K562 (cell line): Measurements from ENCODE around the gene SCTR. TPM values are rescaled to one million over a fixed set of nuclear protein-coding genes. Genes with fewer than 3 reads are reported as not detected.

Experiments
- ATAC-seq: fragments of 200-7000 bp; cut with Tn5 transposase; 3 replicates; pipeline ENCODE4 v1.9.1; 2020; ENCODE audit warnings: moderate library complexity
- BruUV-seq: library from RNA; stranded (reverse); fragments of 400-500 nt; replicated peaks from 2 replicates; lab custom pipeline; 2021; lab: Mats Ljungman, UMichigan
- CTCF ChIA-PET: fragments of 300-600 bp; formaldehyde crosslinking; extraction: SDS; loops from one replicate; lab custom pipeline; 2021; ENCODE audit warnings: low intra/inter-chr PET ratio; lab: Yijun Ruan, JAX
- POLR2A ChIA-PET: fragments of 300-600, 350-650 bp; sonication (Branson Sonifier 250); formaldehyde crosslinking; extraction: SDS; loops from one replicate; lab custom pipeline; 2021; ENCODE audit warnings: antibody characterized with exemption, inconsistent platforms; lab: Yijun Ruan, JAX
- DNase-seq, 4 experiments: peaks; one replicate each; pipeline versions ENCODE4 v3.0.0 to v3.0.0-alpha.2; 2011 to 2018; ENCODE audit warnings: low spot score in 3 of 4, mixed read lengths in 3 of 4; ENCODE audit errors: extremely low read depth in 1 of 4
- FAIRE-seq: peaks from 2 replicates; lab custom pipeline; 2011; peaks lifted over from hg19 to GRCh38; lab: Jason Lieb, UNC
- H2AFZ ChIP-seq: 2 replicates; pipeline ENCODE4 v1.6.0; 2011; ENCODE audit warnings: low read depth, low read length, control low read depth, inconsistent platforms
- H3K27ac ChIP-seq: fragments of 200-600 bp; 3 replicates; pipeline ENCODE4 v1.8.0; 2011; ENCODE audit warnings: low read depth, mild to moderate bottlenecking, control low read depth, inconsistent platforms, low read length, moderate library complexity, mixed read lengths; ENCODE audit errors: extremely low read depth
- H3K27me3 ChIP-seq, 2 experiments: fragments of 300-600 bp in 1 of 2; 2 replicates in 1 of 2; 3 replicates in 1 of 2; pipeline versions ENCODE4 v1.6.0 to v1.8.0; 2011; ENCODE audit warnings: inconsistent platforms in 2 of 2, low read length in 2 of 2, mild to moderate bottlenecking in 1 of 2, mixed read lengths in 1 of 2, moderate library complexity in 1 of 2; ENCODE audit not compliant: control insufficient read depth in 2 of 2, insufficient read depth in 2 of 2
- H3K36me3 ChIP-seq: fragments of 300-600 bp; 3 replicates; pipeline ENCODE4 v1.8.0; 2011; ENCODE audit warnings: mild to moderate bottlenecking, low read length, inconsistent platforms; ENCODE audit not compliant: control insufficient read depth, insufficient read depth
- H3K4me1 ChIP-seq, 2 experiments: fragments of 200-600 bp in 1 of 2; replicated peaks in 1 of 2; 2 replicates in 1 of 2; 3 replicates in 1 of 2; pipeline versions ENCODE4 v1.5.1 to v1.8.0; 2011; ENCODE audit warnings: inconsistent platforms in 2 of 2, low read length in 2 of 2, mild to moderate bottlenecking in 1 of 2, mixed read lengths in 1 of 2, moderate library complexity in 1 of 2; ENCODE audit not compliant: control insufficient read depth in 2 of 2, insufficient read depth in 2 of 2
- H3K4me2 ChIP-seq: 2 replicates; pipeline ENCODE4 v1.6.1; 2011; ENCODE audit warnings: low read length, control low read depth, inconsistent platforms, mixed read lengths; ENCODE audit not compliant: insufficient read depth
- H3K4me3 ChIP-seq: fragments of 200-600 bp; sonication (generic), shearing (Covaris generic); 2 replicates; pipeline ENCODE4 v1.5.1; 2016; ENCODE audit warnings: control low read depth, inconsistent platforms
- H3K79me2 ChIP-seq: fragments of 200-600 bp; 3 replicates; pipeline ENCODE4 v1.8.0; 2011; ENCODE audit warnings: low read length, inconsistent platforms; ENCODE audit not compliant: control insufficient read depth, insufficient read depth
- H3K9ac ChIP-seq, 2 experiments: 2 replicates each; pipeline versions ENCODE4 v1.6.0 to v1.6.1; 2011; ENCODE audit warnings: low read depth in 2 of 2, low read length in 2 of 2, control low read depth in 1 of 2, inconsistent platforms in 1 of 2, mild to moderate bottlenecking in 1 of 2, mixed read lengths in 1 of 2; ENCODE audit not compliant: insufficient read depth in 1 of 2
- H3K9me1 ChIP-seq: one replicate; pipeline ENCODE4 v1.6.0; 2011; ENCODE audit warnings: inconsistent platforms, mild to moderate bottlenecking, low read length, moderate library complexity; ENCODE audit not compliant: control insufficient read depth, insufficient read depth
- H3K9me3 ChIP-seq: replicated peaks from 2 replicates; pipeline ENCODE4 v1.5.1; 2011; ENCODE audit warnings: low read depth, low read length, inconsistent platforms; ENCODE audit not compliant: control insufficient read depth, insufficient read depth
- H4K20me1 ChIP-seq: replicated peaks from 2 replicates; pipeline ENCODE4 v1.6.1; 2011; ENCODE audit warnings: low read length, inconsistent platforms, mixed read lengths; ENCODE audit not compliant: control insufficient read depth, insufficient read depth
- BRCA1 ChIP-seq, 2 experiments: fragments of 450-650 bp in 1 of 2; sonication (generic) in 1 of 2; formaldehyde crosslinking in 1 of 2; IDR thresholded peaks; 2 replicates each; pipeline versions ENCODE4 v1.5.0 to v1.6.1; 2017 to 2020; ENCODE audit warnings: mild to moderate bottlenecking in 1 of 2, missing genetic modification reagents in 1 of 2
- HDAC6 ChIP-seq: IDR thresholded peaks from 2 replicates; pipeline ENCODE4 v1.6.1; 2012; ENCODE audit warnings: low read depth, mild to moderate bottlenecking, control low read depth, inconsistent platforms, low read length, moderate library complexity
- HMG20B ChIP-seq: fragments of 250-450 bp; sonication (Bioruptor Pico); IDR thresholded peaks from 2 replicates; pipeline ENCODE4 v1.5.0; 2021; ENCODE audit warnings: mild to moderate bottlenecking
- KAT8 ChIP-seq: fragments of 450-650 bp; IDR thresholded peaks from 2 replicates; pipeline ENCODE4 v1.6.1; 2016; ENCODE audit warnings: low read depth, mild to moderate bottlenecking
- MED1 ChIP-seq: sonication (generic); formaldehyde crosslinking; IDR thresholded peaks from 2 replicates; pipeline ENCODE4 v1.8.1; 2023; ENCODE audit warnings: missing genetic modification reagents, borderline replicate concordance
- MEF2D ChIP-seq: conservative IDR thresholded peaks from 2 replicates; pipeline ENCODE4 v1.6.1; 2016; ENCODE audit warnings: low read depth, missing genetic modification characterization, missing compliant biosample characterization
- NELFE ChIP-seq: IDR thresholded peaks from 2 replicates; pipeline ENCODE4 v1.6.1; 2011; ENCODE audit warnings: mild to moderate bottlenecking; ENCODE audit not compliant: insufficient read depth, insufficient read length
- POLR2B ChIP-seq: fragments of 450-650 bp; IDR thresholded peaks from 2 replicates; pipeline ENCODE4 v1.6.1; 2018; ENCODE audit warnings: low read depth; ENCODE audit not compliant: partially characterized antibody
- RNF2 ChIP-seq: sonication (generic); IDR thresholded peaks from 2 replicates; pipeline ENCODE4 v1.6.1; 2016
- SMAD2 ChIP-seq: fragments of 150-350 bp; IDR thresholded peaks from 2 replicates; pipeline ENCODE4 v1.6.1; 2014; ENCODE audit warnings: low read depth, mild to moderate bottlenecking, low read length
- VEZF1 ChIP-seq: fragments of 200-800 bp; sonication (Bioruptor generic); IDR thresholded peaks from 2 replicates; pipeline ENCODE4 v1.6.1; 2017; ENCODE audit warnings: missing genetic modification characterization, missing compliant biosample characterization
- YBX1 ChIP-seq: fragments of 450-650 bp; IDR thresholded peaks from 2 replicates; pipeline ENCODE4 v1.7.1; 2016; ENCODE audit warnings: mild to moderate bottlenecking
- ZNF24 ChIP-seq: fragments of 450-650 bp; IDR thresholded peaks from 2 replicates; pipeline ENCODE4 v1.6.1; 2016
- WGBS: fragments of 100-300 bp; shearing (Covaris generic); methylation state at CpG from one replicate; pipeline ENCODE4 v1.1.6; 2016; ENCODE audit warnings: low coverage, mixed read lengths; ENCODE audit not compliant: insufficient coverage; ENCODE audit errors: missing lambda C conversion rate; 5-methylcytosine and 5-hydroxymethylcytosine counted together
- in situ Hi-C: fragments of 300-500 bp; cut with MboI; formaldehyde crosslinking; loops from 4 replicates; pipeline ENCODE4 v1.15.0; 2018; ENCODE audit warnings: inconsistent platforms, mixed read lengths
- intact Hi-C: fragments of 100-400 bp; cut with micrococcal nuclease; formaldehyde crosslinking; loops from 2 replicates; pipeline ENCODE4 v1.14.2; 2022
- polyA plus RNA-seq, 8 experiments: library from polyadenylated mRNA; depleted of rRNA in 4 of 8; stranded (reverse) in 5 of 8; unstranded in 3 of 8; fragments of >200 nt; fragmentation: Nextera tagmentation in 2 of 8; fragmentation: Illumina TruSeq in 1 of 8; extraction: Ambion mirVana in 2 of 8; extraction: Trizol in 1 of 8; gene quantifications; 2 replicates each; pipeline versions ENCODE4 v1.2.1 to v1.2.3, GENCODE V29; 2011 to 2014; ENCODE audit warnings: inconsistent platforms in 1 of 8, missing spikeins in 1 of 8
- total RNA-seq, 7 experiments: library from RNA; depleted of rRNA in 6 of 7; stranded (reverse); fragments of >200 nt in 6 of 7; fragmentation: Illumina TruSeq in 2 of 7; extraction: Trizol in 2 of 7; gene quantifications; 2 replicates each; pipeline versions ENCODE4 v1.2.1 to v1.2.3, GENCODE V29; 2011 to 2021; ENCODE audit warnings: low replicate concordance in 1 of 7
- TF ChIP-seq, protein P1 (sequence below): fragments of 250-450 bp; sonication (Bioruptor Pico); IDR thresholded peaks from 2 replicates; pipeline ENCODE4 v1.4.0; 2020; ENCODE audit warnings: borderline replicate concordance

Gene SCTR
- total and polyA plus RNA-seq, 9 of the 15 experiments (the other 6 are each of a cell fraction or from before 2014, with no cell fraction given) = not detected

DNA sequence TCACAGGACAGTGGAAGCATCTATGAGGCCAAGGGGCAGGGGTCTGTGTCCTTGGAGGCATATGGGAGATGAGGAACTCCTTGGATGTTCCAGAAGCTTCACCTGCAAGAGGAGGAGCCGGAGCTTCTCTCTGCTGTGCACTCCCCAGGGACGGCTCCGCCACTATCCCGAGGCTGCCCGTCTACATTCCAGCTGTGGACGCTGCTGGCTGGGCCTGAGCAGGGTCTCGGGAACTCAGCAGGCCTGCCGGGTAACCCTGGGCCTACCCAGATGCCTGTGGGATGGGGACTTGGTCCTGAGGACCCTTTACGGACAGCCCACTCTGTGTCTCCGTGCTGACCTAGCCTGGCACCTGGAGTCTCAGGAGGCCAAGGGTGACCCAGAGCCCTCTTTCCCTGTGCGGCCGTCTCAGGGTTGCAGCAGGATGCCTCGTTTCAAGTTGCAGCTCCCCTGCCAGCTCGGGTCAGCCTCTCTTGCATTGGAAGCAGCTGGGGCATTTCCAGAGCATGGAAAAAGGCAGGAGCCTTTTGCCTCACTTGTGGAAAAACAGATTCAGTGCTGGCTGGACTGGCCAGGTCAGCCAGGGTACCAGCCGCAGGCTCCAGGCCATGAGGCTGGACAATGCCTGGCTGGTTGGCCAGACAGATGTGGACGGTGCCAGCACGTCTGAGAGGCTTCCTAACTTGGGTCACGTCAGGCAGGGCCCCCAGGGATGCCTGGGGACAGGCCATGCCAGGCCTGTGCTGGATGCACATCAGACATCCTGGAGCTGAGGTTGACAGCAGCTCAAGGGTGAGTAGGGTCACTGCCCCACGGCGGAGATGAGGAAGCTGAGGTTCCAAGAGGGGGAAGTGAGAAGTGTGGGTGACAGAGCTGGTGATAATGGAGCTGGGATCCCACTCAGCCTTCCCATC lies 41.5 kb downstream of the SCTR start (continued):
- no peak for TF ChIP-seq NELFE
- no peak for TF ChIP-seq POLR2B

DNA sequence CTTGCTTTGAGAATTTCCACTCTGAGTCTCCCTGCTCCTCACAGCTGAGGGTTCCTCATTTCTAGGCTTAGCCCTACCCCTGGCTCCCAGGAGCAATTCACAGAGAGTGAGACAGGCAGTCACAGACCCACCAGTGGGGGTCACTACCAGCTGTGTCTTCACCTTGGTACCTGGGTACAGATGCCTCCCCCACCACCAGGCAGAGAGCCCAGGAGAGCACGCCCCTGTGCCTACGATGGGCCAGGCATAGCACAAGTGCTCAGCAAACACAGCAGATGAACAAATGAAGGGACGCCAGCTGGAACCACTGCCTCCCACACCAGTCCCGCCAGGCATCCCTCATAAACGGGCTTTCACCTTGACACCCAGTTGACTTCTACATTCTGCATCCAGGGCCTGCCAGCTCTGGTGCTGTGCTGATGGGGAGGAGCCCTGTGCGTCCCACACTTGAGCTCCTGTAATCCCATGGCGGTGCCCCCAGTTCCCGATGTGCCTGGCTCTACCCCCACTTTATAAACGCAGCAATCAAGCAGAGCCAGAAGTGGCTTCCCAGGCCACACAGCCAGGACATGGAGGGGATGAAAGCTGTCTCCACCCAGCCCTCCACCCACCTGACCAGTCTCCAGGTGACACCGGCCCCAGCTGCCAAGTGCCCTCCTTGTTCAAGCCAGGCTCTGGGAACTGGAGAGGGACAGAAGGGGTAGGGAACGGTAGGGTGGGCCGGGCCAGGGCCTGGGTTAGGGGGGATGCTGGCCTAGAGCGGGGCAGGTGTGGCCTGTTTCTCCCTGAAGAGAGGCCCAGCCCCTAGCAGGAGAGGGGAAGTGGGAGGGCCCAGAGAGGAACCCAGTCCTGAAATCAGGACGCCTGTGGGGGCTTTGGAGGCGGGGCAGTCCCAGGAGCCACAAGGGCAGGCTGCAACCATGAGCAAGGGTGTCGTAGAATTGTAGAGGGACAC lies 42.5 kb downstream of the SCTR start:
- Histone ChIP-seq H3K36me3 (no peaks in the 10 kb centered on the region), H3K9me3 (no peaks in the 10 kb centered on the region), H3K9me1 (no peaks in the 10 kb centered on the region), H3K79me2 (no peaks in the 10 kb centered on the region), H3K4me2 (no peak overlapping the region), H3K27me3 (peaks cover 10 to 76% of the 10 kb centered on the region in 2 experiments; a peak in 3 of 5 replicates), H3K4me3 (no peak overlapping the region), H3K9ac (no peak overlapping the region), H3K4me1 (peaks cover 4 to 9% of the 10 kb centered on the region in 2 experiments; a peak in 3 of 5 replicates), H3K27ac (no peak overlapping the region), H4K20me1 (peaks cover 16% of the 10 kb centered on the region; the same call in 1 of the 2 replicates), H2AFZ (no peak overlapping the region)
- POLR2A ChIA-PET = interaction anchor here (0.6 kb wide), 2 partner anchors 164 to 369 kb away, joined by 3 read pairs; no protein-coding TSS in a partner anchor
- CTCF ChIA-PET = no interaction called here
- ATAC-seq (no peak), DNase-seq (no peak), FAIRE-seq (no peak)
- in situ Hi-C loops = no loop called here
- no TSS peak for BruUV-seq
- WGBS = 6% methylated on average over 13 of the region's 16 CpGs
- intact Hi-C loops = no loop called here
- TF ChIP-seq YBX1 = no peak
- TF ChIP-seq MED1 (CRISPR knock-in tag) = no peak
- TF ChIP-seq HMG20B (CRISPR knock-in tag) = no peak
- TF ChIP-seq MEF2D = no peak
- no peak for TF ChIP-seq RNF2
- no peak for TF ChIP-seq VEZF1 (CRISPR knock-in tag)
- no peak for TF ChIP-seq SMAD2
- no peak for TF ChIP-seq ZNF24
- no peak for TF ChIP-seq BRCA1 (IDR thresholded peaks at IDR 0.05)
- TF ChIP-seq BRCA1 (CRISPR knock-in tag; IDR thresholded peaks at IDR 0.05) = no peak
- TF ChIP-seq, protein P1, sequence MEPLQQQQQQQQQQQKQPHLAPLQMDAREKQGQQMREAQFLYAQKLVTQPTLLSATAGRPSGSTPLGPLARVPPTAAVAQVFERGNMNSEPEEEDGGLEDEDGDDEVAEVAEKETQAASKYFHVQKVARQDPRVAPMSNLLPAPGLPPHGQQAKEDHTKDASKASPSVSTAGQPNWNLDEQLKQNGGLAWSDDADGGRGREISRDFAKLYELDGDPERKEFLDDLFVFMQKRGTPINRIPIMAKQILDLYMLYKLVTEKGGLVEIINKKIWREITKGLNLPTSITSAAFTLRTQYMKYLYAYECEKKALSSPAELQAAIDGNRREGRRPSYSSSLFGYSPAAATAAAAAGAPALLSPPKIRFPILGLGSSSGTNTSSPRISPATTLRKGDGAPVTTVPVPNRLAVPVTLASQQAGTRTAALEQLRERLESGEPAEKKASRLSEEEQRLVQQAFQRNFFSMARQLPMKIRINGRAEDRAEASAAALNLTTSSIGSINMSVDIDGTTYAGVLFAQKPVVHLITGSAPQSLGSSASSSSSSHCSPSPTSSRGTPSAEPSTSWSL = no peak
- TF ChIP-seq KAT8 = no peak
- no peak for TF ChIP-seq HDAC6
